WTC11 (cell line): ENCODE data around the gene PRPSAP1. TPM values are rescaled to one million over a fixed set of nuclear protein-coding genes. Genes with fewer than 3 reads are reported as not detected.

Source experiments
- ATAC-seq: fragments of 200-7000 bp; cut with Tn5 transposase; 2 replicates; pipeline ENCODE4 v1.10.0; 2021; ENCODE audit warnings: mild to moderate bottlenecking, moderate library complexity
- CTCF ChIA-PET: fragments of 300-600 bp; sonication (Branson Sonifier 250); formaldehyde crosslinking; loops from one replicate; lab custom pipeline; 2021; ENCODE audit warnings: antibody characterized with exemption; lab: Charles Lee
- POLR2A ChIA-PET: fragments of 350-600 bp; sonication (Branson Sonifier 250); formaldehyde crosslinking; loops from one replicate; lab custom pipeline; 2021; ENCODE audit warnings: antibody characterized with exemption; lab: Charles Lee
- DNase-seq: peaks from one replicate; pipeline ENCODE4 v3.0.0; 2021; ENCODE audit warnings: low spot score
- H3K27ac Mint-ChIP-seq: 2 replicates; pipeline ENCODE4 v1.8.0; 2021; ENCODE audit warnings: mixed read lengths
- H3K27me3 Mint-ChIP-seq: 2 replicates; pipeline ENCODE4 v1.8.0; 2021; ENCODE audit warnings: low read depth, mild to moderate bottlenecking, moderate library complexity, mixed read lengths
- H3K36me3 Mint-ChIP-seq: 2 replicates; pipeline ENCODE4 v1.8.0; 2021; ENCODE audit warnings: mixed read lengths
- H3K4me1 Mint-ChIP-seq: 2 replicates; pipeline ENCODE4 v1.8.0; 2022; ENCODE audit warnings: mixed read lengths
- H3K4me3 Mint-ChIP-seq: 2 replicates; pipeline ENCODE4 v1.8.0; 2021; ENCODE audit warnings: mild to moderate bottlenecking, moderate library complexity, mixed read lengths
- H3K9me3 Mint-ChIP-seq: 2 replicates; pipeline ENCODE4 v1.8.0; 2021; ENCODE audit warnings: mixed read lengths
- ETV6 ChIP-seq: sonication (generic); formaldehyde crosslinking; IDR thresholded peaks from 2 replicates; pipeline ENCODE4 v1.8.1; 2022; ENCODE audit warnings: mild to moderate bottlenecking, missing genetic modification reagents
- GABPB1 ChIP-seq: sonication (generic); formaldehyde crosslinking; IDR thresholded peaks from 2 replicates; pipeline ENCODE4 v1.8.1; 2023; ENCODE audit warnings: mild to moderate bottlenecking, missing genetic modification reagents
- NR3C1 ChIP-seq: sonication (generic); formaldehyde crosslinking; conservative IDR thresholded peaks from 2 replicates; pipeline ENCODE4 v1.8.1; 2023; ENCODE audit warnings: low read depth, mild to moderate bottlenecking, missing genetic modification reagents
- TEAD1 ChIP-seq: sonication (generic); formaldehyde crosslinking; IDR thresholded peaks from 2 replicates; pipeline ENCODE4 v1.8.0; 2022; ENCODE audit warnings: mild to moderate bottlenecking, missing genetic modification reagents
- total RNA-seq: library from RNA; stranded (reverse); gene quantifications from 3 replicates; pipeline ENCODE4 v1.2.3, GENCODE V29; 2021
- TF ChIP-seq, protein P1 (sequence below): sonication (generic); formaldehyde crosslinking; IDR thresholded peaks from 2 replicates; pipeline ENCODE4 v1.8.1; 2022; ENCODE audit warnings: mild to moderate bottlenecking, missing genetic modification reagents, moderate library complexity, borderline replicate concordance
- TF ChIP-seq, protein P2 (sequence below): sonication (generic); formaldehyde crosslinking; IDR thresholded peaks from 2 replicates; pipeline ENCODE4 v1.8.0; 2022; ENCODE audit warnings: missing genetic modification reagents
- TF ChIP-seq, protein P3 (sequence below): sonication (generic); formaldehyde crosslinking; IDR thresholded peaks from 2 replicates; pipeline ENCODE4 v1.8.1; 2023; ENCODE audit warnings: mild to moderate bottlenecking, missing genetic modification reagents, moderate library complexity
- TF ChIP-seq, protein P4 (sequence below): sonication (generic); formaldehyde crosslinking; IDR thresholded peaks from 2 replicates; pipeline ENCODE4 v1.8.1; 2022; ENCODE audit warnings: missing genetic modification reagents, borderline replicate concordance

Gene PRPSAP1
- total RNA-seq, 1 experiment from 2014 or later = 56.5 TPM

DNA sequence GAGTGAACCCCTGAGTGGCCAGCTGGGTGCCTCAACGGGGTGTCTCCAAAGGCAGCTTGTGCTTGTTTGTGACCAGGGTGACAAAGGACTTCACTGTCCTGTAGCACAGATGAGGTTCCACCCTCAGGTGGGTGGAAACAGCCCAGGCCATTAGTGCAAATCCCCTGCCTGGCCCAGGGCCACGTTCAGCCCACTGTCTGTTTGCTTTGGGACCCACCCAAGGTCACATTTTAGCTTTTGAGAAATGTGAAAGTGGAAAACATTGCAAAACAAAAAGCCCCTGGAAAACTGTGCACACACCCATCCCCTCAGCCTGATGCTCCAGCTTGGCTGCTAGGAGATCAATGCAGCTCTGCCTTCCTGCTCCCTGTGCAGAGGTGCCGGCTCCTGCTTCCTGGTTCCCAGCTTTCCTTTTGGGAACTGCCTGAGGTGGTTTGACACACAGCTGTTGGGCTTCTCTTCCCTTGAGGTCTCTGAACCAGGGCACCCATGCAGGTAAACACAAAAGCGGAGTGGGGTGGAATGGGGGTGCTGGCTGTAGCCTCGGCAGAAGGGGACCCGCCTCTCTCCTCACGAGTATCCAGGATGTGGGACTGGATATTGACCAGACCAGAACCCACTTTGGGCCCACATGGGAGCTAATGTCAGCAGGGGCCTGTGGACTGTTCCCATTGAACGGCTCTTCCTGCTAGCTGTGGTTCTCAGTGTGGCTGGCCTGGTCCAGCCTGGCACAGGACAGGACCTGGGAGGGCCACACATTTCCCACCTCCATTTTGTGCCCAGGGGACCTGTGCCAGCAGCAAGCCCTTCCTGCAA, 22.8 kb upstream of the PRPSAP1 start:
- ATAC-seq = no peak
- TF ChIP-seq, protein P1, sequence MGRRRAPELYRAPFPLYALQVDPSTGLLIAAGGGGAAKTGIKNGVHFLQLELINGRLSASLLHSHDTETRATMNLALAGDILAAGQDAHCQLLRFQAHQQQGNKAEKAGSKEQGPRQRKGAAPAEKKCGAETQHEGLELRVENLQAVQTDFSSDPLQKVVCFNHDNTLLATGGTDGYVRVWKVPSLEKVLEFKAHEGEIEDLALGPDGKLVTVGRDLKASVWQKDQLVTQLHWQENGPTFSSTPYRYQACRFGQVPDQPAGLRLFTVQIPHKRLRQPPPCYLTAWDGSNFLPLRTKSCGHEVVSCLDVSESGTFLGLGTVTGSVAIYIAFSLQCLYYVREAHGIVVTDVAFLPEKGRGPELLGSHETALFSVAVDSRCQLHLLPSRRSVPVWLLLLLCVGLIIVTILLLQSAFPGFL (CRISPR knock-in tag) = no peak
- TF ChIP-seq NR3C1 (CRISPR knock-in tag) (no peak), GABPB1 (CRISPR knock-in tag) (peak; percentile 79)
- TF ChIP-seq, protein P2, sequence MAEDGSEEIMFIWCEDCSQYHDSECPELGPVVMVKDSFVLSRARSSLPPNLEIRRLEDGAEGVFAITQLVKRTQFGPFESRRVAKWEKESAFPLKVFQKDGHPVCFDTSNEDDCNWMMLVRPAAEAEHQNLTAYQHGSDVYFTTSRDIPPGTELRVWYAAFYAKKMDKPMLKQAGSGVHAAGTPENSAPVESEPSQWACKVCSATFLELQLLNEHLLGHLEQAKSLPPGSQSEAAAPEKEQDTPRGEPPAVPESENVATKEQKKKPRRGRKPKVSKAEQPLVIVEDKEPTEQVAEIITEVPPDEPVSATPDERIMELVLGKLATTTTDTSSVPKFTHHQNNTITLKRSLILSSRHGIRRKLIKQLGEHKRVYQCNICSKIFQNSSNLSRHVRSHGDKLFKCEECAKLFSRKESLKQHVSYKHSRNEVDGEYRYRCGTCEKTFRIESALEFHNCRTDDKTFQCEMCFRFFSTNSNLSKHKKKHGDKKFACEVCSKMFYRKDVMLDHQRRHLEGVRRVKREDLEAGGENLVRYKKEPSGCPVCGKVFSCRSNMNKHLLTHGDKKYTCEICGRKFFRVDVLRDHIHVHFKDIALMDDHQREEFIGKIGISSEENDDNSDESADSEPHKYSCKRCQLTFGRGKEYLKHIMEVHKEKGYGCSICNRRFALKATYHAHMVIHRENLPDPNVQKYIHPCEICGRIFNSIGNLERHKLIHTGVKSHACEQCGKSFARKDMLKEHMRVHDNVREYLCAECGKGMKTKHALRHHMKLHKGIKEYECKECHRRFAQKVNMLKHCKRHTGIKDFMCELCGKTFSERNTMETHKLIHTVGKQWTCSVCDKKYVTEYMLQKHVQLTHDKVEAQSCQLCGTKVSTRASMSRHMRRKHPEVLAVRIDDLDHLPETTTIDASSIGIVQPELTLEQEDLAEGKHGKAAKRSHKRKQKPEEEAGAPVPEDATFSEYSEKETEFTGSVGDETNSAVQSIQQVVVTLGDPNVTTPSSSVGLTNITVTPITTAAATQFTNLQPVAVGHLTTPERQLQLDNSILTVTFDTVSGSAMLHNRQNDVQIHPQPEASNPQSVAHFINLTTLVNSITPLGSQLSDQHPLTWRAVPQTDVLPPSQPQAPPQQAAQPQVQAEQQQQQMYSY (CRISPR knock-in tag) = no peak
- TF ChIP-seq, protein P3, sequence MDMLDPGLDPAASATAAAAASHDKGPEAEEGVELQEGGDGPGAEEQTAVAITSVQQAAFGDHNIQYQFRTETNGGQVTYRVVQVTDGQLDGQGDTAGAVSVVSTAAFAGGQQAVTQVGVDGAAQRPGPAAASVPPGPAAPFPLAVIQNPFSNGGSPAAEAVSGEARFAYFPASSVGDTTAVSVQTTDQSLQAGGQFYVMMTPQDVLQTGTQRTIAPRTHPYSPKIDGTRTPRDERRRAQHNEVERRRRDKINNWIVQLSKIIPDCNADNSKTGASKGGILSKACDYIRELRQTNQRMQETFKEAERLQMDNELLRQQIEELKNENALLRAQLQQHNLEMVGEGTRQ (CRISPR knock-in tag) = no peak
- TF ChIP-seq, all 79 proteins: peak for 1
- H3K27me3 Mint-ChIP-seq = peaks cover 9% of the 10 kb centered on the region
- ChIA-PET POLR2A (no interaction called here), CTCF (interaction anchor here (1.1 to 2.4 kb wide), 4 partner anchors 9 to 24 kb away, joined by 3 to 15 read pairs (median 8); no protein-coding TSS in a partner anchor)
- H3K36me3 Mint-ChIP-seq = no peaks in the 10 kb centered on the region
- no peak overlapping the region for H3K27ac Mint-ChIP-seq
- H3K4me3 Mint-ChIP-seq = no peak overlapping the region
- DNase-seq = no peak
- no peaks in the 10 kb centered on the region for H3K4me1 Mint-ChIP-seq
- peaks cover 5% of the 10 kb centered on the region for H3K9me3 Mint-ChIP-seq

DNA sequence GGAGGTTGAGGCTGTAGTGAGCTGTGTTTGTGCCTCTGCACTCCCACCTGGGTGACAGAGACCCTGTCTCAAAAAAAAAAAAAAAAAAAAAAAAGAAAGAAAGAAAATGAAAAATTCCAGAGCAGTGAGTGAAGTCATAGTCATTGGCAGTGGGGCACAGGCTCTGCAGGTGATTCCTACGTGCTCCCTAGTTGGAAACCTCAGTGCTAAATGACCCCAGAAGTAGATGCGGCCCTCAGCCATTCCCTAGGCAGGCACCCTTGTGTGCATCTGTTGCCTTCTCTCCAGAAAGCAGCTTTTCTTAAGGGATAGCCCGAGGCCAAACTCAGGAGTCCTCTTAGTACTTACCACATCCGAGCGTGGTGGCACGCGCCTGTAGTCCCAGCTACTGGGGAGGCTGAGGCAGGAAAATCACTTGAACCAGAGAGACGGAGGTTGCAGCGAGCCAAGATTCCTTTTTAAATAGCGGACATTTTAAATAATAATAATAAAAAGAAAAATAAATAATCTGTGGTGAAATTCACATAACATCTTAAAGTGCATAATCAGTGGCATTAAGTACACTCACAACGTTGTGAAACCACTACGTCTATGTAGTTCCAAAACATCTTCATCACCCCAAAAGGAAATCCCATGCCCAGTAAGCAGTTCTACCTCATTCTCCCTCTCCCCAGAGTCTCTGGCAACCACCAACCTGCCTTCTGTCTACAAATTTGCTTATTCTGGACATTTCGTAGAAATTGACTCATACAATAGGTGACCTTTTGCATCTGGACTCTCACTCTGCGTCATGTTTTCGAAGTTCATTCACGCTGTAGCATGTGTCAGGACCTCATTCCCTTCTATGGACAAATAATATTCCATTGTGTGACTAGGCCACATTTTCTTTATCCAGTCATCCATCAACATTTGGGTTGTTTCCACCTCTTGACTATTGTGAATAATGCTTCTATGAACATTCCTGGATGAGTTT, 18.2 kb upstream of the PRPSAP1 start:
- no peaks in the 10 kb centered on the region for H3K36me3 Mint-ChIP-seq
- ChIA-PET POLR2A (interaction anchor here (0.6 kb wide), 3 partner anchors 17 to 1770 kb away, joined by 3 to 6 read pairs (median 3); no protein-coding TSS in a partner anchor), CTCF (interaction anchor here (0.8 to 4.3 kb wide), 5 partner anchors 10 to 92 kb away, joined by 5 to 34 read pairs (median 20); partner anchors contain the start of gene SPHK1)
- TF ChIP-seq ETV6 (CRISPR knock-in tag) (no peak), TEAD1 (CRISPR knock-in tag) (no peak)
- TF ChIP-seq, protein P4, sequence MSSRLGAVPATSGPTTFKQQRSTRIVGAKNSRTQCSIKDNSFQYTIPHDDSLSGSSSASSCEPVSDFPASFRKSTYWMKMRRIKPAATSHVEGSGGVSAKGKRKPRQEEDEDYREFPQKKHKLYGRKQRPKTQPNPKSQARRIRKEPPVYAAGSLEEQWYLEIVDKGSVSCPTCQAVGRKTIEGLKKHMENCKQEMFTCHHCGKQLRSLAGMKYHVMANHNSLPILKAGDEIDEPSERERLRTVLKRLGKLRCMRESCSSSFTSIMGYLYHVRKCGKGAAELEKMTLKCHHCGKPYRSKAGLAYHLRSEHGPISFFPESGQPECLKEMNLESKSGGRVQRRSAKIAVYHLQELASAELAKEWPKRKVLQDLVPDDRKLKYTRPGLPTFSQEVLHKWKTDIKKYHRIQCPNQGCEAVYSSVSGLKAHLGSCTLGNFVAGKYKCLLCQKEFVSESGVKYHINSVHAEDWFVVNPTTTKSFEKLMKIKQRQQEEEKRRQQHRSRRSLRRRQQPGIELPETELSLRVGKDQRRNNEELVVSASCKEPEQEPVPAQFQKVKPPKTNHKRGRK = no peak
- TF ChIP-seq, protein P3 (CRISPR knock-in tag) = no peak
- H3K27ac Mint-ChIP-seq = no peak overlapping the region
- DNase-seq = no peak
- H3K4me1 Mint-ChIP-seq = peaks cover 8% of the 10 kb centered on the region
- no peak for ATAC-seq
- no peaks in the 10 kb centered on the region; the same call in 1 of the 2 replicates for H3K27me3 Mint-ChIP-seq
- no peak overlapping the region for H3K4me3 Mint-ChIP-seq
- H3K9me3 Mint-ChIP-seq = no peaks in the 10 kb centered on the region
